NCI-H446 (cell line): ENCODE data around the gene AVPR1A.

Experiments used
- DNase-seq, 2 experiments: peaks; one replicate each; lab custom pipeline; 2025; lab: John Stamatoyannopoulos, UW

AVPR1A gene

GRCh38 chr12:63095369-63095980, 55.5 kb downstream of the AVPR1A start:
- no peak for DNase-seq

GRCh38 chr12:63093711-63094110, 57.3 kb downstream of the AVPR1A start:
- DNase-seq = no peak

- no peak for DNase-seq
Measured at GRCh38 chr12:63093084-63093483, 57.9 kb downstream of the AVPR1A start.
